ENCODE measurements around the gene POLD2.

The POLD2 gene

DNA sequence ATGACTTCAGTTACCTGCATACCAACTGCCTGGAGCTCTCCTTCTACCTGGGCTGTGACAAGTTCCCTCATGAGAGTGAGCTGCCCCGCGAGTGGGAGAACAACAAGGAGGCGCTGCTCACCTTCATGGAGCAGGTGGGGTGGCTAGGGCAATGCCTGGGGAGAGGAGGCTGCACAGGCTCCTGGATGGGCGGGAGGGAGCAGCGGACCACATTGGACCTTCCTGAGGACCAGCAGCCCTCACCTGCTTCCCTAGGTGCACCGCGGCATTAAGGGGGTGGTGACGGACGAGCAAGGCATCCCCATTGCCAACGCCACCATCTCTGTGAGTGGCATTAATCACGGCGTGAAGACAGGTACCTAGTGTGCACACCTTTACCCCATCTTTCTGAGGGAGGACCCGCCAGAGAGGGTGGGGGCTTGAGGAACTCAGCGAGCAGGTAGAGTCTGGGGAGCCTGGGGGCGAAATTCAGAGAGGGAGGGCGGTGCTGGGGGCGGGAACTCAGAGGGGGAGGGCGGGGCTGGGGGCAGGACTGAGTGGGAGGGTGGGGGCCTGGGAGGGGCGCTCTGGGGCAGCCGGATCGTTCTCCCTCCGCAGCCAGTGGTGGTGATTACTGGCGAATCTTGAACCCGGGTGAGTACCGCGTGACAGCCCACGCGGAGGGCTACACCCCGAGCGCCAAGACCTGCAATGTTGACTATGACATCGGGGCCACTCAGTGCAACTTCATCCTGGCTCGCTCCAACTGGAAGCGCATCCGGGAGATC lies 10.2 kb downstream of the POLD2 start:
- no peak for DNase-seq

DNA sequence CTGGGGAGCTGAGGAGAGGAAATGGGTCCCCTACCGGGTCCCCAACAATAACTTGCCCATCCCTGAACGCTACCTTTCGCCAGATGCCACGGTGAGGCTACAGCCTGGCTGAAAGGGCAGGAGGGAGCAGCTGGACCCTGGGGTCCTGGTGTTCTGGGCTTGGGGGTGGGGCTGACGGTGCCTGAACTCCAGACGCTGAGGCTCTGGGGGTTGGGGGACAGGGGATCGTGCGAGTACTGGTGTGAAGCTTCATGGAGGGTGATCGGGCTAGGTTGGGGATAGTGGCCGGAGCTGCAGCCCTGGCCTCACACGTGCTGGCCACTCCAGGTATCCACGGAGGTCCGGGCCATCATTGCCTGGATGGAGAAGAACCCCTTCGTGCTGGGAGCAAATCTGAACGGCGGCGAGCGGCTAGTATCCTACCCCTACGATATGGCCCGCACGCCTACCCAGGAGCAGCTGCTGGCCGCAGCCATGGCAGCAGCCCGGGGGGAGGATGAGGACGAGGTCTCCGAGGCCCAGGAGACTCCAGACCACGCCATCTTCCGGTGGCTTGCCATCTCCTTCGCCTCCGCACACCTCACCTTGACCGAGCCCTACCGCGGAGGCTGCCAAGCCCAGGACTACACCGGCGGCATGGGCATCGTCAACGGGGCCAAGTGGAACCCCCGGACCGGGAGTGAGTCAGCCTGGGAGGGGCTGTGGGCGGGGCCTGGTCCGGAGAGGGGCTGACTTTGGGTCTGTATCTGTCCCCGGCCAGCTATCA lies 10.9 kb downstream of the POLD2 start:
- DNase-seq: no peak

DNA sequence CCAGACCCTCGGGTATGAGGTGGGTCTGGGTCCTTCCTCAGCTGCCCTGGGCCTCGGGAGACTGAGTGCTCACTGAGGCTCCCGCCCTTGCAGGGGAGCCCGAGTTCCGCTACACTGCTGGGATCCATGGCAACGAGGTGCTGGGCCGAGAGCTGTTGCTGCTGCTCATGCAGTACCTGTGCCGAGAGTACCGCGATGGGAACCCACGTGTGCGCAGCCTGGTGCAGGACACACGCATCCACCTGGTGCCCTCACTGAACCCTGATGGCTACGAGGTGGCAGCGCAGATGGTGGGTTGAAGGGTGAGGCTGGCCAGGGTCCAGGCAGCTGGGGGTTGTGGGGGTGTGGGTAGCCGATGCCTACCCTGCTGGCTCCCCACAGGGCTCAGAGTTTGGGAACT lies 11.6 kb downstream of the POLD2 start:
- DNase-seq: no peak

DNA sequence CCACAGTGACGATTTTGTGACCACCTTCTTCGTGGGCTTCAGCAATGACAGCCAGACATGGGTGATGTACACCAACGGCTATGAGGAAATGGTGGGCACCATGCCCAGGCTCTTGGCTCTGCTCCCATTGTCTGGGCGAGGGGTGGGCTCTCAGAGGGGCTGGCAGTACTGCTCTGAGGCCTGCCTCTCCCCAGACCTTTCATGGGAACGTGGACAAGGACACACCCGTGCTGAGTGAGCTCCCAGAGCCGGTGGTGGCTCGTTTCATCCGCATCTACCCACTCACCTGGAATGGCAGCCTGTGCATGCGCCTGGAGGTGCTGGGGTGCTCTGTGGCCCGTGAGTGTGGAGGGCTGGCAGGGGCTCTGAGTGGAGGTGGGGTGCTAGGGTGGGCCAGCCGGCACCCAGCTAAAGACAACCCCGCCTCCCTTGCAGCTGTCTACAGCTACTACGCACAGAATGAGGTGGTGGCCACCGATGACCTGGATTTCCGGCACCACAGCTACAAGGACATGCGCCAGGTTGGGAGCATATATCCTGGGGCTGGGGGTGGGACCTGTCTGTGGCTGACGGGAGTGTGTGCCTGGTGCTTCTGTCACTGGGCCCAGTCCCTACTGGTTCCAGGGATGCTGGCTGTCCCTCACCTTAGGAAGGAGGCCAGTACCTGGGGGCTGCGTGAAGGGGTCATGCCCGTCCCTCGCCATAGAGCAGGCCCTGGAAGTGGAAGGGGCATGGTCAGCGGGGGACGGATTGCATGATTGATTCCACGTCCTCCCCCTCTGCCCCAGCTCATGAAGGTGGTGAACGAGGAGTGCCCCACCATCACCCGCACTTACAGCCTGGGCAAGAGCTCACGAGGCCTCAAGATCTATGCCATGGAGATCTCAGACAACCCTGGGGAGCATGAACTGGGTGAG lies 12.4 kb downstream of the POLD2 start:
- peak; percentile 6 for DNase-seq

DNA sequence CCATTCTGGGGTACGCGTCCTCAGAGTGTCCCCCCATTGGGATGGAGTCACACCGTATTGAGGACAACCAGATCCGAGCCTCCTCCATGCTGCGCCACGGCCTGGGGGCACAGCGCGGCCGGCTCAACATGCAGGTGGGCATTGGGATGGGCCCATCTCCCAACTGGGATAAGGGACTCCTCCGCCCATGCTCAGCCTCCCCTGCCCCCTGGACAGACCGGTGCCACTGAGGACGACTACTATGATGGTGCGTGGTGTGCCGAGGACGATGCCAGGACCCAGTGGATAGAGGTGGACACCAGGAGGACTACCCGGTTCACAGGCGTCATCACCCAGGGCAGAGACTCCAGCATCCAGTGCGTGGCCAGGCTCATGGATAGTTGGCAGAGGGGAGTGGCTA lies 13.4 kb downstream of the POLD2 start:
- DNase-seq: no peak

DNA sequence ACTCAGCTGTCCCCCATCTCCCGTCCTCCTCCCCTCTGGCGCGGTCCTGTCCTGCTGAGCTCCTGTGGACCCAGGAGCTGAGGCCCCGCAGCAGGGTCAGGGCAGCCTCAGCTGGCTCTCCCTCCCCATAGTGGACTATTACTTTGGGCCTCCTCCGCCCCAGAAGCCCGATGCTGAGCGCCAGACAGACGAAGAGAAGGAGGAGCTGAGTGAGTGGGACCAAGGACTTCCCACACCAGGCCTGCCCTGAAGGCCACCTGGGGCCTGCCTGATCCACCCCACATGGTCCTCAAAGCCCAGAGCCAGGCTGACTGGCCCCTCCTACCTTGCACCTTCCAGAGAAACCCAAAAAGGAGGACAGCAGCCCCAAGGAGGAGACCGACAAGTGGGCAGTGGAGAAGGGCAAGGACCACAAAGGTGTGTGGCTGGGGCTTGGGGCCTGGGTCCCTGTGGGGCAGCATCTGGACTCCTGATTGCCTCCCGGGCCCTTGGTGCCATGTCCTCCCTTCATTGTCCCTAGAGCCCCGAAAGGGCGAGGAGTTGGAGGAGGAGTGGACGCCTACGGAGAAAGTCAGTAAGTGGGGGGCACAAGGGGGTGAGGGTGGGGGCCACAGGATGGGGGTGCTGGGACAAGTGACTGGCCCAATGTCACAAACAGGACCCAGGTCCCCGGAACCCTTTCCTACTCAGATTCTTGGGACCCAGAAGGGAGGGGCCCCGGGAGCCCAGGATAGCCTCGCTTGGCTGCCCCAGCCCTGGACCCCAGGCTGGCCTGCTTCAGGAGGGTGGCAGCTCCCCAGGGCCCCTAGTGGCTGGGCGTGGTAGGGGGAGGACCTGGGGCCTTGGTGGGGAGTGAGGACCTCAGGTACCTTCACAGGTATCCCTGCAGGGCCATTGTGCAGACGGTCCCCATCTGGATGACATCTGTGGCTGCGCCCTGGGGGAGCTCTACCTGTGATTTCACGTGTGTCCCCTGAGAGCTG lies 14.3 kb downstream of the POLD2 start:
- no peak for DNase-seq

DNA sequence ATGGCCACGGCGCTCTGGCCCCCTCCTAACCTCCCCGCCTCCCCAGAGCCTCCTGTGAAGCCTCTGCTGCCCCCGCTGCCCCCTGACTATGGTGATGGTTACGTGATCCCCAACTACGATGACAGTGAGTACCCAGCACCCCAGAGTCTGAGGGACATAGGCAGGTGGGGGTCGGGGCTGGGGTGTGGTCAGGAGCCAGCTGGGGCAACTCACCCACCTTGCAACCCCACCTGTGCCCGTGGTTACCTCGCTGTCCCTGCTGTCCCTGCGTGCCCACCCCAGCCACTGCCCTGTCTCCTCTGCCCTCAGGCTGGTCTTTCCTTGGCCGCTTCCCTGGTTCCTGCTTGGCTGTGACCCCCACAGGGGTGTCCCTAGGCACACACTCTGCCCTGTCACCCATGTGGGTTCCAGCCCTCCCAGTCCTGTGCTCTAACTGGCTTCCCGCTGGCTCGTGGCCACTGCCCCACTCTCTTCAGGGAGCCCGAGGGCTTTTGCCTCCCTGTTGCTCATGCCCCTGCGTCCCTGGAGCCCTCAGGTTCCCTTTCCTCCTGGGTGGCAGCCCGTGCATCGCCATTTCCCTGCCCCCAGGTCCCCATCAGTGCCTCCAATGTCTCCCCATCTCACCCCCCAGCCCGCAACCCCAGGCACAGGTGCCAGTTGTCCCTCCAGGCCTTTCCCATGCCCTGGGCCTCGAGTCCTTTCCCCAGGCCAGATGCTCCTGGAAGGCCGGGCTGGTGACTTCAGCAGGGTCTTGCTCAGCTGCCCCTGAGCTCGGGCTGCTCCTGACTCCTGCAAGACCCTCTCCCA lies 15.2 kb downstream of the POLD2 start:
- no peak for DNase-seq

DNA sequence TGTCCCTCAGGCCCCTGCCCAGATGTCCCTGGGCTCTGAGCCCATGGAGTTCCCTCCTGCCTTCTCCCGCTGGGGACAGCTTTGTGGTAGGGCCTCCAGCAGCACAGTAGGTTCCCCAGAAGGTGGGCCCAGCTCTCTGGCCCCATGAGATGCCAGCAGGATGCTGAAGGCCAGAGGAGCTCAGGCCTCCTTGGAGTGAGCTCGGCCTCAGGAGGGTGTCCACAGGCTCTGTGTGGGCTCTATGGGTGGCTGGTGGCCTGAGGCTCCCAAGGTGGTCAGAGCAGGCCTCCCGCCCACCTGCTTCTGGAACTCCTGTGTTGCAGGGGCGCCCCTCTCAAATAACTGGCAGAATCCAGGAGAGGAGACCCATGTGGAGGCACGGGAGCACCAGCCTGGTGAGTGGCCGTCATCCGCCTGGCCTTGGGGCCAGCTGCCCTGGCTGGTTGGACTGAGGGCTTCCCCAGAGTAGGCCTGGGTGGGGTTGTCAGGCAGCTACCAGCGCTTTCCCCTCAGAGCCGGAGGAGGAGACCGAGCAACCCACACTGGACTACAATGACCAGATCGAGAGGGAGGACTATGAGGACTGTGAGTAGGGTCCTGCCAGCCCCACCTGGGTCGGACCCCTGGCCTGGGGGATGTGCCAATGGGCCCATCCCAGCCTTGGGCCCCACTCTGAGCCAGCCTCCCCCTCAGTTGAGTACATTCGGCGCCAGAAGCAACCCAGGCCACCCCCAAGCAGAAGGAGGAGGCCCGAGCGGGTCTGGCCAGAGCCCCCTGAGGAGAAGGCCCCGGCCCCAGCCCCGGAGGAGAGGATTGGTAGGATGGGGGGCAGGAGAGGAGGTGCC lies 16.0 kb downstream of the POLD2 start:
- no peak for DNase-seq

DNA sequence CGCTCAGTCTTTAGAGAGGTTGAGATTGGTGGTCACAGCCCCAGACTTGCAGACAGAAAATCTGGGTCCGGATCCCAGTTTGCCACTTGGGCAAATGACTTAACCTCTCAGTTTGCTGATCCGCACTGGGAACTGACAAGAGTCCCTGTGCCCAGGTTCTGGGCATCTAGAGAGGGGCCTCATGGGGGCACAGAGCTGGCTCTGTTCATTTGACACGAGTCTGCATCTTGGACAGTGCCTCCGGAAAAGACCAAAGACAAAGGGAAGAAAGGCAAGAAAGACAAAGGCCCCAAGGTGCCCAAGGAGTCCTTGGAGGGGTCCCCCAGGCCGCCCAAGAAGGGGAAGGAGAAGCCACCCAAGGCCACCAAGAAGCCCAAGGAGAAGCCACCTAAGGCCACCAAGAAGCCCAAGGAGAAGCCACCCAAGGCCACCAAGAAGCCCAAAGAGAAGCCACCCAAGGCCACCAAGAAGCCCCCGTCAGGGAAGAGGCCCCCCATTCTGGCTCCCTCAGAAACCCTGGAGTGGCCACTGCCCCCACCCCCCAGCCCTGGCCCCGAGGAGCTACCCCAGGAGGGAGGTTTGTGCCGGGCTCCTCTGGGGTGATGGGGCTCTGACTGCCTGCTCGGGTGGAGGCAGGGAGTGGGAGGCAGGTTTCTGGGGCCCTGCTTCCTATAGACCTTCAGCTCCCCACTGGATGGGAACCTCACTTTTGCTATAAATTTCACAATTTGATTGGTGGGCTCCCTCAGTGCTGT lies 16.9 kb downstream of the POLD2 start:
- DNase-seq: no peak

DNA sequence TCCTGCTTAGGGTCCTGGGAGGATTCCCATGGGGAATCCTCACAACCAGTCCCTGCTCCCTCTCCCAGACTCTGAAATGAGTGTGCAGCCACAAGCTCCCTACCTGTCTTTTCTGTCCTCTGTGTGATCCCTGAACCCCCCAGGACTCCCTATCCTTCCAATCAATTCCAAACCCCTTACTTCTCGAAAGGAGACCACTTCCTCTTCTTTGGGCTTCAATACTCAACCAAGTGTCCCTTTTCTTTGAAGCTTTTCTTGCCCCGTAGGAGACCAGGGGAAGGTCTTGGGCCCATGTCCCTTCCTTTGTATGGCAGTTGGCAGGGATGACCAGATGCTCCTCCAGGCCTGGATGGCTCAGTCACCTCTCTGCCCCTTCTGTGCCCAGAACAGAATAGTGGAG lies 17.5 kb downstream of the POLD2 start:
- DNase-seq: no peak

DNA sequence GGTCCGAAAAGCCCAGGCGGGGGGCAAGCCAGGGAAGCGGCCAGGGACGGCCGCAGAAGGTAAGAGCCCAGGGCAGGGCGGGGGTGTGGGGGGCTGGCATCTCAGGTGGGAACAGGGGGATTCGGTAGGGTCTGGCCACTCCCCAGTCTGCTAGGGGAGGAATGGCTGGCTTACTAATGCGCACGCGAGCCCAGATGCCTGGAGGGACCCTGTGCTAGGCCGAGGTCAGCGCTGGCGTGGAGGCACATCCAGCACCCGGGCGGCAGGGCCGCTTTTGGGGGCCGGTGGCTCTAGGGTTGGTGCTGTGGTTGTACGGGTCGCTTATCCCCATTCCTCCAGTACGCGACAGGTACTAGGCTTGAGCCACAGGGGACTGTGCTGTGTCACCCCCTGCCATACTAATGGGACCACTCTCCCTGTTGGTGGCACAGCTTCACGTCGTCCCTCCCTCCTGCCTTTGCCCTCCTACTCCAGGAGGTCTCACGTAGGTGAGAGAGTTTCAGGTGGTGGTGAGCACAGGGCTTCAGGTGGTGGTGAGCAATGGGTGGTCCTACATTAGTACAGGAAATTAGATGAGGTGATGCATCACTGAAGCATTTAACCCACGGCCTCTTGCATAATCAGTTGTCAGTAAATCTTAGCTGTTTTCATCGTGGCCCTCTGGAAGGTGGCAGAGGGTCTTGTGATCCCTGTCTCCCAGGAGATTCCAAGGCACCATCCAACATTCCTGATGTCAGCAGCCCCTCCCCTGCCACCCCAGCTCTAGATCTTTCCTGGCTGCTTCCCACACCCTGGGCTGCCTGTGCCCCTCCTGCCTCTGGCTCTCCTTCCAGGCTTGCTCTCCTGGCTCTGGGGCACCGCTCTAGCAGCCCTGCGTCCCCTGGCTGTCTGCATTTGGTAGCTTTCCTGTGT lies 18.2 kb downstream of the POLD2 start:
- peak; percentile 56 for DNase-seq

DNA sequence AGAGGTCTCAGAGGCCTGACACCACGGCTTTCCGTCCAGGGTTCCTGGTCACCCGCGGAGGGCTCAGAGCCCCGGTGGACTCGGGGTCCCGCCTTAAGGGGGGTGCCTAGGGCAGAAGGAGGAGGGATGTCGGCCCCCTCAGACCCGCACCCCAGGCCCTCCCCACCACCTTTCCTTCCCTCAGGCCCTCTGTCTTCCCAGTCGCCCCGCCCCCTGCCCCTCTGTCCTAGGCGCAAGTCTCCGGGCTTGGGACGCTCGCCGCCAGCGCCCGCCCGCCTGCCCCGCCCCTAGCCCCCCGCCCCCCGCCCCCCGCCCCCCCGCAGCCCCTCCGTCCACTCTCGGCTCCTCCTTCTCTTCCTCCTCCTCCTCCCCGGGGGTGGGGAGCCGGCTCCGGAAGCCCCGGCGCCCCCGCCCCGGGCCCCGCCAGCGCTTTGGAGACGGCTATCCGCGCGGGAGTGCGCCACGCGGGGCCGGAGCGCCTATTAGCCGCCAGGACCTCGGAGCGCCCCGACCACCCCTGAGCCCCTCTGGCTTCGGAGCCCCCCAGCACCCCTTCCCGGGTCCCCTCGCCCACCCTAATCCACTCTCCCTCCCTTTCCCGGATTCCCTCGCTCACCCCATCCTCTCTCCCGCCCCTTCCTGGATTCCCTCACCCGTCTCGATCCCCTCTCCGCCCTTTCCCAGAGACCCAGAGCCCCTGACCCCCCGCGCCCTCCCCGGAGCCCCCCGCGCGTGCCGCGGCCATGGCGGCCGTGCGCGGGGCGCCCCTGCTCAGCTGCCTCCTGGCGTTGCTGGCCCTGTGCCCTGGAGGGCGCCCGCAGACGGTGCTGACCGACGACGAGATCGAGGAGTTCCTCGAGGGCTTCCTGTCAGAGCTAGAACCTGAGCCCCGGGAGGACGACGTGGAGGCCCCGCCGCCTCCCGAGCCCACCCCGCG lies 19.2 kb downstream of the POLD2 start, which contains the start of gene AEBP1:
AEBP1 (plus strand) TSS at position 423 of the 937 bp plus-strand sequence; CDS start at position 744, 321 bp downstream.
- DNase-seq: peak; percentile 48

DNA sequence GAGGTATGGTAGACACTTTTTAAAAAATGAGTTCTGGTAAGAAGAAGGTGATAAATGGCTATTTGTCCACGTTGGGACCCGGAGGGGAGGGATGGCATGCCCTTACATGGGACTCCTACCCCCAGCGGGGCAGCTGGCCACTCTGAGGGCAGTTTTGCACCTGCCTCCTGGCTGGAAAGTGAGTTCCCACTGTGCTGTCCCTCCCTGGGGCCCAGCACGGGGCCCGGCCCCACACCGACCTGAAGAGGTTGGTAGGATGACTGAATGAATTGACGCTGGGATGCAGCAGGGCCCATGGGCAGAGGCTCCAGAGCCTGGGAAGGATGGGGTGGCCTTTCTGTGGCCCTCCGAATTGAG lies 19.8 kb downstream of the POLD2 start:
- no peak for DNase-seq

DNA sequence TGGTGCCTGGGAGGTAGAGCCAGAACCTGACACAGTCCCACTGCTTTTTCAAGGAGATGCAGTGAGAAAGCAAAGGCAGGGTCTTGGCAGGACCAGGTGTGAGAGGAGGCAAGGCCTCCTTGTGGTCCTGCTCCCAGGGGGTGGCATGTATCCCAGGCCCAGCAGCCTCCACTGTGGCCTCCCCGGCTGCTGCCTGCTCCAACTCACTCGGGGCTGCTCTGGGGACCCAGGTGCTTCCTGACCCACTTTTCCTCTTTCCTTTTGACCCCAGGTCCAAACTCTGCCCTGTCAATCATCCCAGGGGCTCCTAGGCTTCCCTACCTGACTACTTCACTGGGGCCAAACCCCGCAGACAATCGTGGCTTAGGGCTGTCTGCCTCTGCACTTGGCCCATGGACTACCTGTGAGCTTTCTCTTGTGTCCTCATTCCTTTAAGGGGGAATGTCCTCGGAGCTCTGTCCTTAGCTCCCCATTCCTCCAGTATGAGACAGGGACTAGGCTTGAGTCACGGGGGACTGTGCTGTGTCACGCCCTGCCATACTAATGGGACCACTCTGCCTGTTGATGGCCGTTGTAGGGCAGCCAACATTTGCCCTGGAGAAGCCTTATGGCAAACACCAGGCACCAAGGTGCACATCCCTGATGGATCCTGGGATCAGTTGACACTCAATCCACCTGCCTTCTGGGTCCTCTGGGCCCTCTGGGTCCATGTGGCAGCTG lies 20.3 kb downstream of the POLD2 start:
- DNase-seq: no peak

DNA sequence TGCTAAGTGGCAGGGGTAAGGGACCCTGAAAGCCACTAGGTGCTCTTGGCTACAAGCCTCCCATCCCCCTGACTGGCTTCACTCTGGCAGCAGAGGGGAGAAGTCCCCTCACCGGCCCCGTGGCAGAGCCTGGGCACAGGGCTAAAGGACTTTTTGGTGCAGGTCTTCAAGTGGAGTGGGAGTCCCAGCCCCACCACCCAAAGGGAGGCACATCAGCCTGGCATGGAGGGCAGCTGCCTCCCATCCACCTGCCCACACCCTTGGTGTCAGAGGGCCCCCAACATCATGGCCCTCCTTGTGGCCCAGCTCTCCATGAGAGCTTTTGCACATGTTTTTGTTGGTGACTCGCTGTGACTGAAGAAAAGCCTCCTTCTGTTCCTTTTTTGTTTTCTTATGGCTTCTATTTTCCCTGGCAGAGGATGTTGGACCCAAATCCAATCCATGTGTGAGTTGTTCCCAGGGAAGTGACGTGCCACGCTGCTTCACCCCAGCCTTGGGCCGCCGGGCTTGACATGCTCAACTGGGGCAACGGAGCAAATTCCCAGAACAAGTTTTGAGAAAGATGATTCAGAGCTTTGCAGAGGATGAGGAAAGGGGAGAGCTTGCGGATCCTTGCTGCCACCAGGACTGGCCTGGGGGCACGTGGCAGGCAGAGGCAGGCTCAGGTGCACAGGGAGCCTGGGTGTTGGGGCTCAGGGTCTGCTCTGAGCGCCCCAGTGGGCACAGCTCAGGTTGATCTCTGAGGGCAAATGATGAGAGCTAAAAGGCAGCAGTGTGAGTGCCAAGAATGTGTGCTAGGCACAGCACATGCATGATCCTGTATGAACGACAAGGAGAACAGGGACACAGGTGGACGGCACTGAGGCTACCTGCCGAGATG lies 21.1 kb downstream of the POLD2 start:
- DNase-seq: no peak
